ENCODE results near the gene SPDYC.
A peak's percentile ranks its signal among the peaks of the same experiment; 100 is the strongest.

The SPDYC gene, protein sequence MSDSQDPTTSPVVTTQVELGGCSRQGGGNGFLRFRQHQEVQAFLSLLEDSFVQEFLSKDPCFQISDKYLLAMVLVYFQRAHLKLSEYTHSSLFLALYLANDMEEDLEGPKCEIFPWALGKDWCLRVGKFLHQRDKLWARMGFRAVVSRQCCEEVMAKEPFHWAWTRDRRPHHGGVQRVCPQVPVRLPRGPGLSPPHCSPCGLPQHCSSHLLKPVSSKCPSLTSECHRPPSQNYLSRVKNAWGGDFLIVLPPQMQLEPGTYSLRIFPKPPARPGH

DNA sequence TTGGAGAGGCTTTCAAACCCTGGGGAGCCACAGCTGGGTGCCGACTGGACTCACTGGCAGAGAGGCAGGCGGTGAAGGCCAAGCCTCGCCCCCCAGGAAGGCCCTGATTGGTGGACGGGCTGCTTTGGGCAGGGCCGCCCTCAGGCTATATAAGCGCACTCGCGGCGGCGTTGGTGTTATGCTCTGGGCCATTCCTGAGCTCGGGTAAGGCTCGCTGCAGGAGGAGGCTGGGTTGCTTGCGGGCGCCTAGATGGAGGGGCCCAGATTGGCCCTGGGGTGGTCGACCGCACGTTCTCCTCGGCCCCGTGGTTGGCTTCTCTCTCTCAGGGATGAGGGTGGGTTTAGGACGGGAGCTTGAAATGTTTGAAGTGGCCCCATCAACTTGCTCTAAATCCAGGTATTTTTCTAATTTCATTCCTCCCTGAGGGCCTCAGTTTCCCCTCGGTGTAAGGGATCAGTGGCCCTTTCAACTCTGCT, at the start of gene SPDYC:
SPDYC (plus strand) TSS at position 176 of the 477 bp plus-strand sequence. CDS start 1,125 bp downstream, outside the sequence.
- DNase-seq (ENCODE audit: low spot score): no peak

DNA sequence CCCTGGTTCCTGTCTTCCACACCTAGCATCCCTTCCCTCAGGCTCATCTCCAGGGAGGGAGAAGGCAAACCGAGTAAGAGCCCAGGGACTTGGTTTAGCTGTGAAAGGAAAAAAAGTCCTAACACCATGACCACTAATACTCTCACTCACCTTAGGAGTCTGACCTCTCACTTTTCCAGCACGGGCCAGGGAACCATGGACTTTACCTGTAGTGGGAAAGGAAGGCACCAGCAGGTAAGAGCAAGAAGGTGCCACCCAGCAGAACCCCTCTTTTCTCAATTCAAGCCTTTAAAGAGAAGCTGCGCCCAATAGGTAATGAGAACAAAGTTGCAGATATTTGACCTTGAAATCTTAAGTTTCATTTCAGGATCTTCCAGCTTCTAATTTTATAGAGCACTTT, 49.2 kb upstream of the SPDYC start:
- DNase-seq (ENCODE audit: low spot score): no peak

DNA sequence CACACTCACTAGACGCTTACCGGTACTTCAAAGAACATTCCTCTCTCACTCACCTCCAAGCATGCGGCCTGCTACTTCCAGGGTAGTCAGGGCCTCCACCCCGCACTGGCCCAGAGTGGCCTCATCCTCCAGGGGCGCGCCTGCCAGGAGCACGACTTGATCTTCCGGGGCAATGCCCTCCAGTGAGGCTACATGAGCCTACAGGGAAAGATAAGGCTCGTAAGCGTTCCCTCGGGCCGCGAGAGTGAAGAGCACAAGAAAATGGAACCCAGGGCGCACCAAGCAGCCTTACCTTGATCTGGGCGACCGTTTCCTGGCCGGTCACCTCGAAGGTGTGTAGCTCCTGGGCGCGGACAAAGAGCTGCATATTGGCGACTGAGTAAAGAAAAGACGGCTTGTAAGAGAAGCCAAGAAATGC, 48.6 kb upstream of the SPDYC start:
- peak; percentile 46 for DNase-seq (ENCODE audit: low spot score)

DNA sequence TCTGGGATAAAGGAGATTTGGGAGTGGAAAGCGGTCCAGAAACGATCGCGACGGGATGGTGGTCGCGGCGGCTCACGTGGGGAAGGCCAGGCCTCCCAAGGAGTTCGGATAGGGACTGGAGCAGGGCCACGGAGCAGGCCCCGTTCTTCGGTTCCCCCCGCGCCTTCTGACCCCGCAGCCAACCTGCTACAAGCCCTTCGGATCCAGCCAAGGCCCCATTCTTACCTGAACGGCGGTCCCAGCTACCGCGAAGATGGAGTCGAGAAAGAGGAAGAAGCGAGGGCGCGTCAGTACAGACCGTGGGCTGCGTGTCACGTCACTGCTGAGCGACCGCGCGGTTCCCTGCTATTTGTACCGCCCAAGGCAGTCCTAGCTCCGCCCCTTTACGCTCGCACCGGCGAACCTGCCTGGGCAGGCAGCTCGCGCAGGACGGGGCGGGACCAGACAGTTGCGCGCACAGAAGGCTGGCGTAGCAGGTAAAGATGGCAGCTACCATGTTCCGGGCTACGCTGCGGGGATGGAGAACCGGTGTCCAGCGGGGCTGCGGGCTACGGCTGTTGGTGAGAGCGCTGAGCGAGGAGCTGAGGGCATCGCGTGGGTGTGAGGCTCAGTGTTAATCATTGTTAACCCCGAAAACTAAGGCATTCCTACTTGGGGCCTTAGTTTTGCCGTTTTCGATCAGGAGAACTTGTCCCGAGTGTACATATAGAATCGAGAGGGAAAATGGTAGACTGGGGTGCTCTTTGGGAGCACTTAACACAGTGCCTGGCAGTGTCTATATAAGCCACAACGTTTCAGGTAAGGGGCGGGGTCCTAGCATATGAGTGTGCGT, 48.0 kb upstream of the SPDYC start, which contains the start of the genes FAU and MRPL49:
FAU (minus strand) TSS at position 270 of the 832 bp plus-strand sequence. CDS start 321 bp downstream, outside the sequence.
MRPL49 (plus strand) TSS at position 457 of the 832 bp plus-strand sequence; CDS start at position 483, 26 bp downstream.
- peak; percentile 98 for DNase-seq (ENCODE audit: low spot score)

DNA sequence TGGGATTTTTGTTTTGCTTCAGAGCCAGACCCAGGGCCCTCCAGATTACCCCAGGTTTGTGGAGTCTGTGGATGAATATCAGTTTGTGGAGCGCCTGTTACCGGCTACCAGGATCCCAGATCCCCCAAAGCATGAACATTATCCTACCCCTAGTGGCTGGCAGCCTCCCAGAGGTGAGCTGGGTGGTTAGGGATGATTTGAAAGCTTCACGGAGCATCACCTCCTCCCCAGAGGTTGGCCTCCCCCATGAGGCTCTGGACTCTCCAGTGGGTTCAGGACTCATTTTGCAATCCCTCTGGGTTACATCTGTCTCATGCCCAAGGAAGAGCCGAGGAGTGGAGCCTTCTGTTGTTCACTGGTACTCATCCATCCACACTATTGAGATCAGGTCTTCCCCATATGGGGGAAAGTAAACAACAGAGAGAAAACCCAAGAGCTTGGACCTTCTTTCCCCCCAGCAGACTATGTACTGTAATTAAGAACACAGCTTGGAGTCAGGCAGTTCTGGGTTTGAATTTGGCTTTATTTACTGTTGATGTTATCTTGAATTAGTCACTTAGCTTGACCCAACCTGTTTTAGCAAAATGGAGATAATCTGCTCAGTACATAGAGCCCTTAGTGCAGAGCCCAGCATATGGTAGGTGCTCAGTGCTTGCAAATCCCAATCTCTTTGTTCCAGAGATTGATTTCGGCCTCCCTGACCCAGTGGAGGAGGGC, 45.4 kb upstream of the SPDYC start:
- DNase-seq (ENCODE audit: low spot score): no peak

DNA sequence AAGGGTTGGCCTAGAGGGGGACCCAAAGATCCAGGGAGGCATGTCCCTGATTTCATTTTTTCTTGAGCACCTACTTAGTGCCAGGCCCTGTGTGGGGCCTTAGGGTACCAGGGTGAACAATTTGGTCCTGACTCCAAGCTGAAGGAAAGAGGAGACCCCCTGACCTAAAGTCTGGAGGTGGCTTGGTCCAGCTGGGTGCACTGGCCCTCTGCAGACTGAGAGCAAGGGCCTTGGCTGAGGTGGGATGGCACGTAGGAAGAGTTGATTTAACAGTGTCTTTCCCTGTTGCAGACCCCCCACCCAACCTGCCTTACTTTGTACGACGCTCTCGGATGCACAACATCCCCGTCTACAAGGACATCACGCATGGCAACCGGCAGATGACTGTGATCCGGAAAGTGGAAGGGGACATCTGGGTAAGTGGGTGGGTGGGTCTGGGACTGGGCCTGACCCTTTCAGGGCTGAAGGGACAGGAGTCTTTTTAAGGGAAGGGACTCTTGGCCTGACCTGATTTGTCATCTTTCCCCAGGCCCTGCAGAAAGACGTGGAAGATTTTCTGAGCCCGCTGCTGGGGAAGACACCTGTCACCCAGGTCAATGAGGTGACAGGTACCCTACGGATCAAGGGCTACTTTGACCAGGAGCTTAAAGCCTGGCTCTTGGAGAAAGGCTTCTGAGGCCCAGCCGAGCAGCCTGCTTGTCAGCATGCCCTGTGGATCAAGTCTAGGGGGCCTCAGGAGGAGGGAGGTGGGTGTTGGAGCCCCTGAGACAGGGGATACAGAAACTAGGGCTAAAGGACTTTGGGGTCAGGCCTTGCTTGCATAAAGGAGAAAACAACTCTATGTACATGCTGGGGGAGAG, 44.6 kb upstream of the SPDYC start:
- no peak for DNase-seq (ENCODE audit: low spot score)

DNA sequence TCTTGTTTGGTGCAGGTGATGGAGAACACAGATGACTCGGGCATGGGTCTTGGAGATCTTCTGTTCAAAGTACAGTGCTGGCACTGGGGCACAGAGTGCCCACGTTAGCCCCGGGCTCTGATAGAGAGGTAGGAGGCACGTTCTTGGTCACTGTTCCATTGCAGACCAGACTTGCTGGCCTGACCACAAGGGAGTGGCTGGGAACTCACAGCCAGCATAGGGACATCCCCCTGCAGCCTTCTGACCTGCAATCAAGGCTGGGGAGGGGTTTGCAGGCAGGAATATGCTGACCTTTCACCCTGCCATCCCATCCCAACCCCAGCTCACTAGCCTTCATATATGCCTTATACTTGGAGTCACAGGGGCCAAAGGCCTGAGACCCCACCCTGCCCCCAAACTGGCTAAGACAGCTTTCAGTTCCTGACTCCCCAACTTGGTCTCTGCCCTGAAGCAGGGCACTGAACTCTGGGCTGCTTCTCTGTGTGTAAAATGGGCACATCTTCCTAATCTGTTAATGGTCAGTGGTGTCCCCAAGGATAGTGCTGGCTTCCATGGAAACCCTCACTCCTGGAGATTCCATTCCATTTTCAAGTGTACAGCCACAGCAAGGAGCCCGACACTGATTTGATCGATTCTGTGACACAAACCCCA, 43.3 kb upstream of the SPDYC start:
- DNase-seq (ENCODE audit: low spot score): no peak

DNA sequence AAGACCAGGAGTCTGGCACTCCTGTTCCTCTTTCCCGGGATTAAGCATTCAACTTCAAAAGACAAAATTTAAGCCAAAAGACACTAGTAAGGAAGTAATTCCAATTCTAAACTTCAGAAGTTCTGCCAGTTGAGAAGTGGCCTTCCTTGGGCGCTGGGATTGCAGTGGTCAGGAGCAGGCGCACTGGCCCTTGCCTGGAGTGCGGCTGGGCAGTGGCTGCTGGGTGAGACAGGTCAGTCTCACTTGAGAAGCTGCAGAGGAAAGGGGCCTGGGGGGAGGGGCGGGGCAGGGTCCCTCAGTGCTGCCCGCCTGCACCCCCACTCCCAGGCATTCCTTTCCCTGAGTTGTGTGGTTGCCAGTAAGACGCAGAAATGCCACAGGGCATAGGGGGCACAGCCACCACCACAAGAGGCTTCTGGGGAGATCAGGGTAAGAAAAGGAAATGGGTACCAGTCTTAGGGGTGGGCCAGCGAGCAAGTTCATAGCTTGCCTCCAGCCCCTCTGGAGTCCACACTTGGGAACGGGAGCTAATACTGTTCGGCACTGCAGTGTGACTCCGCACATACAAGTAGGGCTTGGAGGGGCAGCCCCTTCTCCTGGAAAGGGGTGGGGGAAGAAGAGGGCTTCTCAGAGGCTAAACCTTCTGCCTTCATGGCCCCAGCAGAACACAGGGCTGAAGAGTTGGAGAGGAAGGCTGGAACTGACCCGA, 42.4 kb upstream of the SPDYC start:
- no peak for DNase-seq (ENCODE audit: low spot score)

DNA sequence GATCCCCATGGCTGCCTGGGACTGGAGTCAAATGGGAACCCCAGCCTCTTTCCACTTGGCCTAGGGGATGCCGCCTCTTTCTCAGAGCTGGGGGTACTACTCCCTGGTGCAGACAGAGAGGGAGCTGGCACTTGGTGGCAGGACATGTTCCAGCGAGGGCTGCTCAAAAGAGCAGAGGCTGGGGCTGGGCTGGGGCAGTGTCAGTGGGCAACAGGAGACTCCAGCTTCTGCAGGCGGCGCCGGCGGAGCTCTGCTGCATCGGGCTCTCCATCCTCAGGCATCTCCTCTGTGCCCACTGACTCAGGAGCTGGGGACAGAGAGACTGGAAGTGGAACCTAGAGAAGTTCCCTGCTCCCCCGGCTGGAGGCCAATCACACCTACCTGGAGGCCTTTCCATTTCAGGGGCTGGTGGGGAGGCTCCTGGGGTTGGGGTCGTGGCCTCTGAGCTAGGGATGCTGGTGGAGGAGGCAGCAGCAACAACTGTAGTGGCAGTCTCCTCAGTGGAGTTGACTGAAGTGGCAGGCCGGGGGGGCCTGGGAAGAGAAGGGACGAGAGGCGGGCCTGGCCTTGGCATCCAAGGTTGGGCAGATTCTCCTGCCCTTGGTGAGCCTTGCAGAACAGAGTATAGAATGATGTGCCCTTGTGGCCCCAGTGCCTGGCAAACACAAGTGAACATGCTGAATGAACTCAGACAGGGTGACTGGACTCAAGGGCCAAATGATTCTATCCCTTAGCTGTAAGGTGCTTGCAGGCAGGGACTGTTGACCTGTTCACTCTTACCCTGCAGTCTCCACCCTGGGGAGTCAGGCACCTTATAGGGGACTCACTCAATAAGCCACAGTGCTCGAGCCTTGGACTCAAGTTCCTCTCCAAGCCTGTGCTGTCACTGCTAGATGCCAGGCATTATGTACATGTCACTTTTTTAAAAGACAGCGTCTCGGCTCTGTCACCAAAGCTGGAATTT, 41.6 kb upstream of the SPDYC start:
- DNase-seq (ENCODE audit: low spot score): no peak

DNA sequence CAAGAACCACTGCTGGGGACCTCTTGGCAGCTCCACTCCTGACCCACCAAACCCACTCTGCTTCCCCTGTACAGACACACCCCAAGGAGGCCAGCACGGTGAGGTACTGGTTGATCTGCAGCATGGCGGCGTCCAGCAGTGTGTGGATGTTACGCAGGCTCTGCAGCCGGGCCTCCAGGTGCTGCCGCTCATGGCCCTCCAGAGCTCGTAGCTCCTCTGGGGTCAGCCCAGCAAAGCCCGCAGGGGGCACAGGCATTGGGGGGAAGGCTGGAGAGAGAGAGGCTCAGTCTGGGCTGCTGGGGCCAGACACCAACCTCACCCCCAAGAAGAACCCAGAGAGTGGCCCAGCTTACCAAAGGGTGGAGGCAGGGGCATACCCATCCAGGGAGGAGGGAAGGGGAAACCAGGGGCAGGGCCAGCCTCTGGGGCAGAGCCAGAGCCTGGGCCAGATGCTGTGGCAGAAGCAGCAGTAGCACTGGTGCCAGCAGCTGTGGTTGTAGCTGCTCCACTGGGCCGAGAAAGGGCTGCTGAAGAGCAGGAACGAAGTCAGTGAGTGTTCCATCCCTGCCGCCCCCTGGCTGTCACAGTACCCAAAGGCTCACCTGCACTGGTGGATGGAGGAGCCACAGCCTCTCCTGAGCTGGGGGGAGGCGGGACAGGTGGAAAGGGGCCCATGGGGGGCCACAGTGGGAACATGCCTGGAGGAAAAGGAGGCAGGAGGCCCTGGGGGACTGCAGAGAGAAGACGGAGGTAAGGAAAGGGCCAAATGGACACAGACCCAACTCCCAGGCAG, 40.2 kb upstream of the SPDYC start:
- no peak for DNase-seq (ENCODE audit: low spot score)

DNA sequence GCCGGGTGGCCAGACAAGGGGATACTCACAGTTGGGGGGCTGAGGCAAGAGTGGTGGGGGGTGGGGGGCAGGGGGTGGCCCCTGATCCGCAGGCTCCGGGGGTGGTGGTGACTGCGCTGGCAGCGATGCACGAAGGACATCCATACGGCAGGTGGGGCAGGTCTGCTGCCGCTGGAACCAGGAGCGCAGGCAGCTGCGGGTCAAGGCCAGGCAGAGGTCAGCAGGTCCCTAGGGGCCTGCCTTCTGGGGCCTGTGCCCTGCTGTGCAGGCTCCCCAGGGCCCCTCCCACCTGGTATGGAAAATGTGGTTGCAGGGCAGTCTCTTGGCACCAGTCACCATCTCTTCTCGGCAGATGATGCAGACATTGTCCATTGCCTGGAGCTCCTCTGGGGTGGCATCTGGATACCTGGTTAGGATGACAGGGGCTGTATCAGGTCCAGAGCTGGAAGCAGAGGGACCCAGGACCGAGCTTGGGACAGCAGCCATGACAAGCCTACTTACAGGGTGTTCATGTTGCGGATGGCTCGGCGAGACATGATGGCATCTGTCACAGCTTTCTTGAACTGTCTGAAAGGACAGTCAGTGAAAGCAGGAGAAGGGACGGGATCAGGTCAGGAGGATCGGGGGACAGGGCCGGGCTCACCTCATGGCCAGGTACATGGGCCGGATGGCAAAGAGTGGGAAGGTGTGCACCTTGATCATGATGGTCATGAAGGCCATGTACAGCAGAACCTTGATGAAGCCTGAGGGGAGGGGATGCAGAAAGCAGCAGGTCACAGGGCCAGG, 39.2 kb upstream of the SPDYC start:
- DNase-seq (ENCODE audit: low spot score): no peak

DNA sequence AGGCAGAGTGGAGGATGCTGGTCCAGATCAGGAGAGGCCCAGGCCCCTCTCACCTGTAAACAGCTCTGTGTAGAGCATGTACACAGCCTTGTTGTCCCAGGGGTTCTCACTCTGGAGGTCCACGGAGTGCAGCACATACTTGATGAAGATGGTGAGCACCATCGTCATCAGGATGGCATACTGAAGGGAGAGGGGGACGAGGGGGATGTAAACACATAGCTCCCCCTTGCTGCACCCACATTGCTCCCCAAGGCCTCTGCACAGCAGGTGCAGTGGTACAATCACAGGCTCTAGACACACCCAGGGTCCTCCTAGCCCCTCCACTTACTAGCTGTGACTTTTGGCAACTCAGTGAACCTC, 38.6 kb upstream of the SPDYC start:
- no peak for DNase-seq (ENCODE audit: low spot score)

DNA sequence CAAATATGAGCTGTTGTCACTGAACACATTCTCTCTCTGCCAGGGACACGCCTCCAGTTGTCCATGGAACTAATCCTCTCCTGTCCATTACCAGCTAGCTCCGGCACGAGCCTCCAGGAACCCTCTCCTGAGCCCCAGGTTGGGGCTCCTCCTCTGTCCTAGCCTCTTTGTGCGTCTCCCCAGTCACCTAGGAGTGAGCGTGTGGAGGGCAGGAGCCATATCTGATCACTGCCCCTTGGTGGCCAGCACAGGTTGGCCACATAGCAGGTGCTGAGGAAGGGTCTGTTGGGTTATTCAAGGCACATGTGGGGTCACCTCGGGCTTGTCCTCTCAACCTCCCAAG, 38.2 kb upstream of the SPDYC start:
- no peak for DNase-seq (ENCODE audit: low spot score)

DNA sequence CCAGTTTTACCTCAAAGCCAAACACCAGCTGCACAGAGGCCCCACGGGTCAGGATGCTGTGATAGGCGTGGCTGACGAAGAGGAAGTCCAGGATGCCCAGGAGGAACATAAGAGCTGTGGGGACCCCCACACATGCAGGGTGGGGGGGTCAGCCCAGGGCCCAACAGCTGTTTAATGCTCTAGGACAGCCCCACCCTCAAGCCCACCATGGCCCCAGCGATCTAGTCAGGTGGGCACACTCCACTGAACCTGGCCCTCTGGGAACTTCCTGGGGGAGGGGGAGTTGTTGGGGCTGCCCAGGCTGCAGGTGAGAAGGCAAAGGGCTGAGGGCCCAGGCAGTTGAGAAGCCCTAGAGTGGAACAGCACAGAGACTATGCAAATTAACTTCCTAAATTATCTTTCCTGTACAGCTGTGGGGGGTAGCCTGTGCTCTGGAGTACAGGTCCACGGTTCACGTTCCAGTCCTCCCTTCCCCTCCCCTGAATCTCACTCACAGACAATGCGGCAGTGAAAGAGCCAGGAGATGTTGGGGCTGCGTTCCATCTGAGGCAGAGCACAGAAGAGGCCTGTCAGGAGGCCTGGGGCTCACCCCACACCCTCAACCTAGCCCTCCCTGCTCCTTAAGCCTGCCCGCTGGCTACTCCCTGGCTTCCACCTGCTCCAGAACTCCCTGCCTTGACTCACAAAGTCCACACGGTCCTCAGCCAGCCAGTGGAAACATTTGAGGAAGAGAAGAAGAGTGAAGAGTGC, 37.6 kb upstream of the SPDYC start:
- no peak for DNase-seq (ENCODE audit: low spot score)

DNA sequence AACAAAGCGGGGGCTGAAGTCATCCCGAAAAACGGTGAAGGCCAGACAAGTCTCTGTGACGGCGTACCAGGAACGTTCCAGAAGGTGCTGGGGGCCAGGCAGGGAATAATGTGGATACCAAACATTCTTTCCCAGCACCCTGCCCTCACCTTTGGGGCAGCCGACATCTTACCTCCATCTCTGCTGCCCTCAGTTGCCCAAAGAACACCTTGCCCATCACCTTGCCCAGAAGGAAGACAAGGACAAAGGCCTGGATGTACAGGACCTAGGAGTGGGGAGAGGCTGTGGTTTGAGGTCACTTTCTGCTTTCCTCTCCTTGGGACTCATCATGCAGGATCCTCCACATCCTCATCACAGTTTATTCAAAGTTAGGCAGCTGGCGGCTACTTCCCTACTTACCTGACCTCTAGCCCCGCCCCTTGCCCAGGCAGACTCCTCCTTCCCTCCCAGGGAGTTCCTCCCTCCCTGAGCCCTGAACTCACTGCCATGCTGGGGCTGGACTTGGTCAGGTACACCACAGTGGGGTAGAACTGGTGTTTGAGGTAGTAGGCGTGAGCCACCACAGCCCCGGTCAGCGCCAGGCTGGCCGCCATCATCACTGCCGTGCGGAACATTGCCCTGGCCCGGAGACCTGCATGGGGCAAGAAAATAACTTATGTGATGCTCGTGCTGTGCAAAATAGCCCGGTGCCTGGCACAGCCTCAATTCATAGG, 36.9 kb upstream of the SPDYC start:
- peak; percentile 80 for DNase-seq (ENCODE audit: low spot score)

DNA sequence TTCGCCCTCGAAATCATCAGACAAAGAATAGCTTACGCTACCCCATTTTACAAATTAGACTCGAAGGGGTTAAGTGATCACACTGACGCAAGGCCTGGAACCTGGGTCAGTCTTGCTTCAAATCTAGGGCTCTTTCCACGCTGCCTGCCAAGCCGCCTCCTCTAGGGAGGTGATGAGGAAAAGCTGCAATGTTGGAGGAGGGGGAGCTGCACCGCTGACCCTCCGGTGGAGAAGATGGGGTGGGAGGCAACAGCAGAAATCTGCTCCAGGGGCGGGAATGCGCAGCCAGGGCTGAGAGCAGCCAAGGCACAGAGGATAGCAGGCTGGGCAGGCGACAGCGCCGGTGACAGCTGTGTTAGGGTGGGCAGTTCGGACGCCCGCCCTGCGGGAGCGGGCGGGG, 36.3 kb upstream of the SPDYC start:
- no peak for DNase-seq (ENCODE audit: low spot score)
